HG03565 (cell line): ENCODE results near the gene JARID2.
A peak's percentile ranks its signal among the peaks of the same experiment; 100 is the strongest.

Experiments used
- ATAC-seq: cut with Tn5 transposase; IDR thresholded peaks from one replicate; pipeline ENCODE4 v1.9.1; 2021; ENCODE audit warnings: mild to moderate bottlenecking, moderate library complexity; ENCODE audit not compliant: unreplicated experiment

The JARID2 gene

DNA sequence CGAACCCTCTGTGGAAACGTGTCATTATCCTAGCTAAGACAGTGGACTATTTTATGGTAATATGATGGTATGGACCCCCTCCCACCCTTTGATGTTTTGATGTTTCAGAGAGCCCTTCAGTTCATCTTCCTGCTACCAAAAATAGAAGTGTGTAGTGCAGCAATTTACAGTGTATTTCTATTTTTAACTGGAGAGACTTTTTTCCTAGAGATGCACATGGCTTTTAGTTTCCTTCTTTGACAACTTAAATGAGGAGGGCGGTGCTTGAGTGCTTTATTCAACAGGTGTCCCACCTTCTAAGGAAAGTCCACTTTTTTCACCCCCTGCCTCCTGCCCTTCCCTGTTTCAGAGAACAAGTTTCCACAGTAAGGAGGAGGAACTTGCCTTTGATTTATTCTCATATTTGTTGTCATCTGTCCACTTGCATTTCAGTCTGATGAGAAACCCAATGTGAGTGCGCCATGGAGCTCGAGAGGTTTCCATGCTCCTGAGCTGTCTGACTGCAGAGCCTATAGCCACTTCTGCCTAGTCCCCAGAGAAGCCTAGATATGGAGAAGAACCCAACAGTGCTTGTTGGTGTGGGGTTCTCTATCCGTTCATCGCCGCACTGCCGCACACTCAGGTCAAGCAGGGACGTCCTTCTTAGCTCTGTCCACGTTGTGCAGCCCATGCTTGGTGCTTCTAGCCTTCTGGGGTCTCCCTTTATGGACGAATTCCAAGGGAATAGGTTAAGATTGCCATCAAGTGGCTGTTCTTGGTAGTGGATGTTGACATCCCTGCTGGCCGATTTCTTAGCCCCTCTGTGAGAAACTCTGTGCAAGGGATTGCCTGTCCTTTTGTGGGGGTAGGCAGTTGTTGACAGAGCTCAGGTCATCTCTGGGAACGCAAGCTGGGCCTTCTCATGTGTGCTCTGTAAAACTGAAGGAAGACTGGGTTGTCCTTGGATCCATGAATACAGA is 144.2 kb downstream of the JARID2 start:
- ATAC-seq, result no peak

DNA sequence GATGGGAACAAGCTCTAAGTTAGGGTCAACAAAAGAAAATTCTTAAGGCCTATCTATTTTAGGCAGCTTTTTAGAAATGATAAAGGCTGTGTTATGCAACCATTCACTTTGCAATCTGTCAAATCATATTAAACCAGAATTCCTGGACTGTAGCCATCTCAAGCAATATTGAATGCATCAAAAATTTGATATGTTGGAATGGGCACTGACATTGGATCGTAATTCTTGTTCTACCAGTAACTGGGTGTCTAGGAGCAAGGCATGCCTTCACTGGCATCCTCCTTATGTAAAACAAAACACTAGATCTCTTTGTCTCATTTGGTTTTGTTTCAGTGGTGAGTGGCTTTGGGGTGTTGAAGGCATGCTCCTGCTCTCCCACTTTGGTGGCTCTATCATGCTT is 145.6 kb downstream of the JARID2 start:
- no peak for ATAC-seq

DNA sequence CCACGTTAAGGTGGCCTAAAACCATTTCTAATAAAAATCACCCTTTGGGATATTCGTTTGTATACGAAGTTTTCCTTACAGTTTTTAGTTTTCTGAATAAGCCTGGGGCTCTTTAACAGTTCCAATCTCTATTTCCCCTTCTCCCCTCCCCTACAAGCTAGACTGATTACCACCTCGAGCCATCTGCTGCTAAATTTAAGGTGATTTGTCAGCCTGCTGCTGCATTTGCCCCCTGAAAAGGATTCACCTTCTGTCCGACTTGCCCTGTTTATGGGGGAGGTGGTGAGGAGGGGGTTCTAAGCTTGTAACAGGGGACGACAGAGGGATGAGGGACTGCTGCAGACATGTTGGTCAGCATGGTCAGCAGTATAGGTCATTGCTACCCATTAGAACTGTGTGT is 146.3 kb downstream of the JARID2 start:
- ATAC-seq, result no peak

DNA sequence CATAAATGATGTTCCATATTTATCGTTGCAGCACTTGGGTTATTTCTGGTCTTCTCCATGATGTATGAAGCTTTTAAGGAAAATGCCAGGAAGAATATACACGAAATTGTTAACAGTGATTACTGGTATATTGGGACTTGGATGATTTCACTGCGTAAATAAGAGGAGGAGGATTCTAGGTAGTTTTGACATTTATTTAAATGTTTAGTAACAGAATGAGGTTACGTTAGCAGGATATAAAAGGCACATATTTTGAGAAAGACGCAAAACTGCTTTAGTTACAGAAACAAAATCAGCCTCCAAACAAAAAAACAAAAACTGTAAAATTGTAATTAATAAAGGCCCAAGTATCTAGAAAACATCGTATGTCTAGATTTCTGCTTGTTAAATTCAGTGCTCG is 147.7 kb downstream of the JARID2 start:
- no peak for ATAC-seq

DNA sequence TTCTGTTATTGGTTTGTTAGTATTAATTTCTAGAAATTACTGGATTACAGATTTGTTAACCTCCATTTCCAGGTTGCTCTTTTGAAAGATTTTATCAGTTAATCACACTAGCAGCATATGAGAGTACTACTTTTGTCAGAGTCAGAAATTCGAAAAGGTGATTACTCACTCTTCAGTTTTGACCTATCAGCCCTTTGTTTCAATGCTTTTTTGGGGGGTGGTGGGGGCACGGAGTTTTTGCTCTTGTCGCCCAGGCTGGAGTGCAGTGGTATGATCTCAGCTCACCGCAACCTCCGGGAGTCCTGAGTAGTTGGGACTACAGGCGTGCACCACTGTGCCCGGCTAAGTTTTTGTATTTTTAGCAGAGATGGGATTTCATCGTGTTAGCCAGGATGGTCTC is 149.2 kb downstream of the JARID2 start:
- ATAC-seq, result no peak

DNA sequence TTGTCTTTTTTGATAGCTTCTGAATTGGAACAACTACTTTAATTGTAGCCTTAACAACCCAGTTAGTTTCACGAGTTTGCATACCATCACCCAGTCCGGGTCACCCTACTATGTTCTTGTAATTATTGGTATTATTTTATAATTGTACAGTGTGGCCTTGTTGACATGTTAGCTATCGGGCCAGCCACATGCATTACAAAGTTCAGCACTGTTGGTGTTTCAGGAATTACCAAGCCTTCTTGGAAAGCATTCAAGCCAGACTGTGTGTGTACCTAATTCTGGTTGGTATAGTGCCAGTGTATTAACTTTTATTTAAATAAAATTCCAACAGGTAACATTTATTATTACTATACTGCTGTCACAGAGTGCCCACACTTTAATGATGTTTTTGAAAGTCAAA is 150.9 kb downstream of the JARID2 start:
- no peak for ATAC-seq

DNA sequence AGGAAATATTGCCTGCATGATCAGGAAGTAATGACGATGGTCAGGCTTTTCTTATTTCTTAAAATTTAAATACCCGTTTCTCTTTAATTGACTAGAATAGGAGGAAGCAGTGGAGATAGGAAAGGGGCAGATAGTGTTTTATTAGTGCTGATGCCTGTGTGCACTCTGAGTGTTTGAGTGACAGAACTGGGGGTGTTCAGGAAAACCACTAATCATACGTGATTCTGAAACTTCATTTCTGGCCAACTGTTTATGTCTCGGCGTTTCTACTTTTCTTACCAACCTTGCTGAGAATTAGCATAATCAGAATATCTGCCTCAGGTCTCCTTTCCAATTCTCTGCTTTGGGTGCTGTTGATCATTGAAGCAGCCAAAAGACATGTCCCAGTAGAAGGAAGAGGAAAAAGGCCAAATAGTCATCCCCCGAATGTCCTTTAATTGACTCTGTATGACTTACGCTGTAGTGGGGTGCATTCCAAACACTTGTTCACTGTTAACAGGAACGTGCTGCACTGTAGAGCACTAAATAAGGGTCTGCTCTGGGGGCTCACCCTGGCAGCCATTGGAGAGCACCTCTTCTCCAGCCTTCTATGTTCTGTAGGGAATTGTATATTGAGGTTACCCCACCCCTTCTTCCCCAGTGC is 152.9 kb downstream of the JARID2 start:
- peak; percentile 55 for ATAC-seq

DNA sequence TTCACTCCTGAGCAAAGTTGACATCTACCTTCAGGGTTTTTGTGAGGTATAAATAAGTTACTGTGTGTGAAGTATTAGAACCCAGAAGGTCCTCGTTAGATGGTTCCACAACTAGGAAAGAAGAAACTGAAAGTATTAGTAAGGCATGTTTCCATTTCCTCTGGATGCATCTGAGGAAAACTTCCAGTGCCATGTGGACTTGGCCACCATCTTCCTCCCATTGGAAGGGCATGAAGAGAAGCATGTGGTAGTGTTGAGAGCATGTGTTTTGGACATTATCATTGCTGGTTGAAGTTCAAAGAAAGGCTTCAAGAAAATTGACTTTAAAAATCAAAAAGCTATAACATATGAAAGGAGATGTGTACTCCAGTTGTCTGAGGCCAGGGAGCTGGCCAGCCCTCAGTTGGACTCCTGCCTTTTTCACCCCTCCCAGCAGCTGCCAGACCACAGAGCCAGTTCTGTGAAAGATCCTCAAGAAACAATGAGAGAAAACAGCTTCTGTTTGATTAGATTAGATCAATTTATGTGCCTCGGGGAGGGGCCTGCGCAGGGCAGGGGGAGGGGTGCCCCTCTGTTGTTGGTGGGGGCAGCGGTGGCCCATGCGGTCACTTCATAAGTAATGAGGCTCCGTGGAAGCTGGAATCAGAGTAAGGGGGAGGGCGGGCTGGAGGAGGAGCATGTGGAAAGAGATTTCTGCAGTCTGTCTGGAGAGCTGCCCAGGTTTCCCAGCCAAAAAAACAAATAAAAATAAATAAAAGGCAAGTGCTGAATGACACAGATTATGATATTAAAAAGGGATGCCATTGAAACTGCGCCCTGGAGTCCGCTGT is 154.0 kb downstream of the JARID2 start:
- ATAC-seq, result no peak

DNA sequence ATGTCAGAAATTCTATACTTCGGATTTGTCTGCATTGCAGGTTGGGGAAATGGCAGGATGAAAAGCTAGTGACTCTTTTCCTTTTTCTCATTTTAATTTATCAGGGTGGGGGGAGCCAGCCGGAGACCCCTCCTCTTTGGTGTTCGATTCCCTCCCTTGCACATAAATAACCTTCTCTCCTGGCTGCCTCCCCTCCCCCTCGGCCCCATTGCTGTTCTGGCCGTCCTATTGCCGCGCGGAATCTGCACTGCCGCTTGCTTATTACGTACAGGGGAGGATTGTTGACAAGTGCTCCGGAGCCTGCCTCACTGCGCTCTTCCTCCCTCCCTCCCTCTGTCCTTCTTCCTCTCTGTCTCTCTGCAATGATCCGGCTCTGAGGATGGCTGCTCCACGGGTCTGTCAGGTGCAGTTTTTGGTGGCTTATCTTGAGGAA is 154.7 kb downstream of the JARID2 start:
- ATAC-seq, result no peak

DNA sequence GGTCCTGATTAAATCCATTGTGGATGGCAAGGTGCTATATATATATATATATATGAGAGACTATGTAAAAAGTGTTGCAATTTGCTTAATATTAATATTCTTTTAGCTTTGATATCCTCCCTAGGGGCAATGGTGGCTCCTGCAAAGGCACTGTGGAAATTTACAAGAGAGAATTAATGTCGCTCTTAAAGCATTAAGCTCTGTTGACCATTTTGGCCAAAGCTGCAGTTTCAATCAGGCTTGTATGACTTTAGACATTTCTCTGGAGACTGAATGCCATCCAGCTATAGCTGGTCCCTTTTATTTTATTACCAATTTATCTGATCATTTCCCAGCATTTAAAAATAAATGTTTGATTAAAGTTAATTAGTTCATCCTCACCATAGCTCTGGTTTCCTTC is 155.3 kb downstream of the JARID2 start:
- ATAC-seq, result no peak

DNA sequence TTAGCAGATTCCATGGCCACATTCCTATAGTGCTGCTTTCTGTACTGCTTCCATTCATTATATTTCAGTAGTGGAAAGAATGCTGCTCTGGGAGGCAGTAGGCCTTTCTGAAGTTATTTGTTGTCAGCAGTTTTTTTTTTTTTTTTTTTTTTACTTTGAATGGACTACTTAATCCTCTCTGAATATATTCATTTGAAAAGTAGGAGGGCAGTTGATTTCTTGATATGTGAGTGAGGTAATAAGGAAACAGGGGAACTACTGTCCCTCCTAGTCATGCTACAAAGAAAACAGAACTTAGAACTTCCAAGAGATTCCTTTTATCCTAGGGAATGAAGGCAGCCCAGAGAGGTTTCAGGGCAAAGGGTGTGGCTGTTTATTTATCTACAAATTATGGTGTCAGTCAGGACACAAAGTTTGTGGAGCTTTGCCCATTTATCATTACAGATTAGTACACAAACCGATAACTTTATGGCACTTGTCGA is 155.9 kb downstream of the JARID2 start:
- no peak for ATAC-seq

DNA sequence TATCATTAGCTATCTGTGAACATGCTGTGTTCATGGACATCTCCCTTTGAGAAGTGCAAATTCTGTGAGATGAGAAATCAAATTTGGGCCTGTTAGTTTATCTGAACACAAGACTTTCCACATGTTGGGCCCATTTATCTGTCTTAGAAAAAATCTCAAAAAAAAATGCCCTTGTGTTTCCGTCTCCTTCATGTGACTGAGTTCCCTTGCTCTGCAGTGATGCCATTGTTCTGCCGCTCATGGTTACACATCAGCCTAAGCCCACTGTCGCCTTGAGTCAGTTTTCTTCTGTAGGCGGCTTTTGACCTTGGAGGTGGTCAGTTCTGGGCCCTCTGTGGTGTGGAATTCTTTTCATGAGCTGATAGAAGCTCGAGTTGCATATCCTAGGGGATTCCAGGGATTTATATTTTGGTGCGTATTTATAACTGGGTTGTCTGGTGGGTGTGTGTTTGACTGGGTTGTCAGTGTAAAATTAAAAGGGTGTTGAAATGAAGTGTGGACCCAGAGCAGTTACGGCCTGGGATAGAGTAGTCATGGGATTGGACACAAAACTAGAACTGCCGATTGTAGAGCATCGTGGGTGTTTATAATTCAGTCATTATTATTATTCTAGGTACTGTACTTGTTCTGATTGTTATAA is 156.7 kb downstream of the JARID2 start:
- ATAC-seq, result no peak

DNA sequence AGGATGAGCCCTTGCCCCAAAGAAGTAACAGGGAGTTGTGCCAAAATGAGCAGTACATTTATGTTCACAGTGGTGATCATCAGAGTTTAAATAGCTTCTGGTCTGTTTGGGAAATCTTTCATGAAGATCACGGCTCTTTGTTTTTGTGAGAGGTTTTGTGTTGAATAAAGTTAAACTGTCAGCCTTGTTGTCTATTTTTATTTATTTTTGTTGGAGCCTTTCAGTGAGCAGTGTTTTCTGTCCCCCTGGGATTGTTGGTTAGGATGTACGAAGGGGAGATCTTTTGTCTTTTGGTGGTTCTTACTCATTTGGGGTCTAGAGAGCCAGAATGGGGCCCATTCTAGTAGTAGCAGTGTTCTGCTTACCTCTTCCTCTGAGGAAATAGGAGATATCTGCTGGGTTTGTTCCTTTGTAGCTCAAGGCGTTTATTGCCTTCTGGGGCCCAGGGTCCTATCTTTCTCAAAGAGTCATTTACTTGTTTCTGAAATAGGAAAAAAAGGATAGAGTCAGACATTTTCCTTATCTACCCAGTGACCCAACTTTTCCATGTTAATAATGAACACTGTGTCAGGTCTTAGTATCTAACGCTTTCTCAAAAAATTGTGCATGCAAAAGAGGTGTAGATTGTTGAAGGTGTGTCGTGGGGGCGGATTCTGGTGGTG is 157.4 kb downstream of the JARID2 start:
- ATAC-seq, result no peak

DNA sequence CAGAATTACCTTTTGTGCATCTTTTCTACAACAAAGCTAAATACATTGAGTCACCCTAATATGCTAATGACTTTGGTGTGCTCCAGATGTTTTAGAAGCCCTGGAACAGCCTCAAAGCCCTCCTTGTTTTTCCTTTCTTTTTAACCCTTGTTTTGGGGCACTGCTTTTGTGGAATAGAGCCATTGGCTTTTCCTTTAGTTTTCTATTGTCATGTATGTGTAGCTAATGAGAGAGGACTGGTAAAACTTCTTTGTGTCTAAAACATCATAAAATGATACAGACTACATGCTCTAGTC is 158.8 kb downstream of the JARID2 start:
- ATAC-seq, result no peak

DNA sequence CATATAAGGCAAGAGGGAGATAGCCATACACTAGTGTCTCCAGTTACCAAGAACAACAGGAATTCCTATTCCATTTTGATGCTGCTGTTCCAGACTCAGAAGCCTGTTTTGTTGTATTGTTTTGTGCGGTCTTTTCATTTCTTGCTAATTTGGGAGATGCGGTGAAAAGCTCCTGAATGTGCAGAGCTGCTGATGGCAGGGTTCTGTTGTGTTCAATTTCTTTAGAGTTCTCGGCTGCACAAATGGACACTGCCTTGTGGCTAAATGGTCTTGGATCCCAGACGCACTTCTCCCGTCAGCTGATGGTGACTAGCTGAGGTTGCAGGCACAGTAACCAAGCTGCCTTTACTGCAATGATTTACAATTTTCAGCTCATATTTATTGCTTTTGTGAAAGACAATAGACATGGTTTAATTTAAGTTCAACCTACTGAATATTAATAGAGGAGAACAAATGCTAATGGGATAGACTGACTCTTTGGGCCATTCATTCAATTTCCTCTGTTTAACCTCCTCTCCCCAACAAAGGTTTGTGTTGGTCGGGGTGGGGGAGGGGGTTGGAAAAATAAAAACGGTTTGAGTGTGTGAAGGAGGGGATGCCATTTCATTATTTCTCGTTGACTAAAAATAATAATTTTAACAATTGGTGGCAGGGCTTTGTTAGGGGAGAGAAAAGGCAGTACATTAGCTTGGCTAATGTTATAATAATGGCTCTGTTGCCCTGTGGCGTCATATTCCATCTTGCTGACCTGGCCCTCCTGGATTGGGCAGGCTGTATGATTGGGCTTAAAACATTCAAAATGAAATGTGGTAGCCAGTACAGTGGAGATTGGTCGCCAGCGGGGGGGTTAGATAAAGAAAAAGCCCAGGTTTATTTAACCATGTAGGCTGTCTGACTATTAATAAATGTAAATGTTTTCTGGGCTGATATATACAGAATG is 159.5 kb downstream of the JARID2 start:
- no peak for ATAC-seq

DNA sequence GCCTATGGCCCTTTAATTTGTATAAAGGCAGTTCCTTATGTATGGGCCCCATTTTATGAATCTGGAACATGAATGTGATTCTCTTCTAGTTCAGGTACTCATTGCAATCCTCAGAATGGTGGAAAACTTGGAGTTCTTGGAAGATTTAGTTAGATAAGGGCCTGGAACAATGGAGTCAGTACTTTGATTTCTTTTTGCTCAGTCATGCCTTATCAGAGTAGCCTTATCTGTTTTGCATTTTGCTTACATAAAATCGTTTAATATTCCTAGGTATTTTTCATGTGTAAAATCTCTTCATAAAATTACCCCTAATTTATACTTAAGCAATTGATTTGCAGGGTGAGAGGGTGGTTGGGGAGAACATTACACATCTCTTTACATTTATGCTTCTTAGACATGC is 160.6 kb downstream of the JARID2 start:
- no peak for ATAC-seq

DNA sequence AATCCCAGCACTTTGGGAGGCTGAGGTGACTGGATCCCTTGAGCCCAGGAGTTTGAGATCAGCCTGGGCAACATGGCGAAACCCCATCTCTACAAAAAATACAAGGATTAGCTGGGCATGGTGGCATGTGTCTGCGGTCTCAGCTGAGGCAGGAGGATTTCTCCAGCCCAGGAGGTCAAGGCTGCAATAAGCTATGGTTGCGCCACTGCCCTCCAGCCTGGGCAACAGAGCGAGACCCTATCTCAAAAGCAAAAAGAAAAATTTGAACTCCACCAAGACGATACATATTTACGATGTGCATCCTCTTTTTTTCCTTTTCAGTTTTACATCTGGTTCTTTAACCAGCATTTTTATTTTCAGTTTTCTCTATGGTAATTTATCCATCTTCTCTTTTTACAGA is 162.1 kb downstream of the JARID2 start:
- ATAC-seq, result no peak

DNA sequence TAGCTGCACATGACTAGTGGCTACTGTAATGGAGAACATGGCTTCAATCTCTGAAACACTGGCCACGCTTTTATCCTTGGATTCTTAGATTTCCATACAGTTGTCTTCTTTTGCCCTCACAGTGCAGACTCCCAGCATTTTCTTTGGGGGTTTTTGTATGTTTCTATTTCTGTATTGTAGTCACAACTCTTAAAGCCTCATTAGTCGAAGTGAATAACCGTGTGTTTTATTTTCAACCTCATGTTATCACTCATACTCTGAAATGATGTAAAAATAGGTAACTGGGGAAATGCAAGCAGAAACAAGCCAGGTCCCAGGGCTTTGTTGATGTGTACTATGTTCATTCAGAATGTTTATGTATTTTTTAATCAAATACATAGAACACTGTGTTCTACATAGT is 162.9 kb downstream of the JARID2 start:
- ATAC-seq, result no peak
